H54 (cell line): ENCODE results near the gene ADAMTS17.

Experiments used
- DNase-seq: peaks from one replicate; pipeline ENCODE4 v3.0.0; 2011; ENCODE audit warnings: low spot score, mixed read lengths; ENCODE audit not compliant: insufficient read length
- FAIRE-seq: peaks from 3 replicates; lab custom pipeline; 2011; peaks lifted over from hg19 to GRCh38; lab: Jason Lieb, UNC
- POLR2A ChIP-seq: IDR thresholded peaks from 2 replicates; pipeline ENCODE4 v1.6.1; 2011; ENCODE audit warnings: low read depth, mild to moderate bottlenecking, low read length

The ADAMTS17 gene

GRCh38 chr15:100002787-100003536 lies 338.8 kb downstream of the ADAMTS17 start:
- no peak for TF ChIP-seq POLR2A
- no peak for DNase-seq
- no peak for FAIRE-seq

- no peak for FAIRE-seq
- no peak for TF ChIP-seq POLR2A
- no peak for DNase-seq
Observed at GRCh38 chr15:100002086-100002620, 339.6 kb downstream of the ADAMTS17 start.

GRCh38 chr15:100001405-100001804 lies 340.4 kb downstream of the ADAMTS17 start:
- DNase-seq, result no peak

GRCh38 chr15:99999282-100000070 lies 342.3 kb downstream of the ADAMTS17 start:
- FAIRE-seq (no peak), DNase-seq (no peak)
- no peak for TF ChIP-seq POLR2A

More at GRCh38 chr15:100001405-100001804, 340.4 kb downstream of the ADAMTS17 start:
- no peak for FAIRE-seq
- TF ChIP-seq POLR2A, result no peak

GRCh38 chr15:99998661-99999101 lies 343.1 kb downstream of the ADAMTS17 start:
- no peak for TF ChIP-seq POLR2A
- FAIRE-seq, result no peak
- DNase-seq, result no peak

GRCh38 chr15:99997112-99997651 lies 344.6 kb downstream of the ADAMTS17 start:
- FAIRE-seq (no peak), DNase-seq (no peak)
- TF ChIP-seq POLR2A, result no peak

- no peak for DNase-seq
- no peak for TF ChIP-seq POLR2A
- no peak for FAIRE-seq
Observed at GRCh38 chr15:99996660-99997059, 345.1 kb downstream of the ADAMTS17 start.

GRCh38 chr15:99995543-99995942 lies 346.2 kb downstream of the ADAMTS17 start:
- no peak for TF ChIP-seq POLR2A
- FAIRE-seq (no peak), DNase-seq (no peak)

GRCh38 chr15:99994849-99995248 lies 346.9 kb downstream of the ADAMTS17 start:
- DNase-seq (no peak), FAIRE-seq (no peak)
- no peak for TF ChIP-seq POLR2A

GRCh38 chr15:99993681-99994131 lies 348.1 kb downstream of the ADAMTS17 start:
- FAIRE-seq (no peak), DNase-seq (no peak)
- TF ChIP-seq POLR2A, result no peak

GRCh38 chr15:99993262-99993661 lies 348.5 kb downstream of the ADAMTS17 start:
- TF ChIP-seq POLR2A, result no peak
- FAIRE-seq, result no peak

GRCh38 chr15:99992611-99993231 lies 349.1 kb downstream of the ADAMTS17 start:
- TF ChIP-seq POLR2A, result no peak
- FAIRE-seq (no peak), DNase-seq (no peak)

More at GRCh38 chr15:99993262-99993661, 348.5 kb downstream of the ADAMTS17 start:
- no peak for DNase-seq

GRCh38 chr15:99989095-99989494 lies 352.7 kb downstream of the ADAMTS17 start:
- FAIRE-seq (no peak), DNase-seq (no peak)
- no peak for TF ChIP-seq POLR2A
